ENCODE measurements around the gene PDCD10.

- TF ChIP-seq MXI1 (conservative IDR thresholded peaks at IDR 0.05; ENCODE audit: poor library complexity, severe bottlenecking): no peak
- TF ChIP-seq EP300 (conservative IDR thresholded peaks at IDR 0.05; ENCODE audit: poor library complexity, severe bottlenecking): no peak
- no peak for TF ChIP-seq EZH2 (IDR thresholded peaks at IDR 0.05; ENCODE audit: borderline replicate concordance, insufficient read depth, low read length, poor library complexity, severe bottlenecking)
- TF ChIP-seq CTCF (IDR thresholded peaks at IDR 0.05; ENCODE audit: poor library complexity, severe bottlenecking): no peak
- TF ChIP-seq REST (IDR thresholded peaks at IDR 0.05; ENCODE audit: borderline replicate concordance): no peak
- no peak for TF ChIP-seq POLR2AphosphoS5 (IDR thresholded peaks at IDR 0.05)
- TF ChIP-seq SMC3 (conservative IDR thresholded peaks at IDR 0.05; ENCODE audit: poor library complexity): no peak
- TF ChIP-seq TAF1 (IDR thresholded peaks at IDR 0.05; ENCODE audit: low read depth): no peak
Observed at GRCh38 chr3:167700926-167701325, 33.8 kb downstream of the PDCD10 start.

Data from neural cell (in vitro differentiated cells).